Esophagus muscularis mucosa (tissue), 4 donors: ENCODE results near the gene IQCM.

ENCODE experiments used
- CTCF ChIP-seq, 3 experiments: fragments of 200-600 bp in 2 of 3; fragments of 450-650 bp in 1 of 3; sonication (generic) in 2 of 3; IDR thresholded peaks; one replicate each; pipeline ENCODE4 v1.5.1; 2017 to 2019; ENCODE audit warnings: antibody characterized with exemption in 3 of 3, mild to moderate bottlenecking in 2 of 3, moderate library complexity in 1 of 3
- EP300 ChIP-seq: sonication (generic); formaldehyde crosslinking; IDR thresholded peaks from one replicate; pipeline ENCODE4 v1.6.1; 2017; ENCODE audit warnings: antibody characterized with exemption
- POLR2A ChIP-seq: fragments of 450-650 bp; IDR thresholded peaks from one replicate; pipeline ENCODE4 v1.6.1; 2017; ENCODE audit warnings: antibody characterized with exemption, moderate library complexity, mild to moderate bottlenecking, low read depth
- POLR2AphosphoS5 ChIP-seq, 2 donors: sonication (generic); formaldehyde crosslinking; IDR thresholded peaks; one replicate each; pipeline ENCODE4 v1.6.1; 2017; ENCODE audit warnings: antibody characterized with exemption in 2 of 2

- no peak for TF ChIP-seq POLR2AphosphoS5 (IDR thresholded peaks at IDR 0.05)
- TF ChIP-seq CTCF (IDR thresholded peaks at IDR 0.05), result no peak
- no peak for TF ChIP-seq POLR2A
- no peak for TF ChIP-seq EP300
Observed at GRCh38 chr4:149835280-149835679, 19.6 kb upstream of the IQCM start.
